Thoracic aorta (tissue), 2 donors: Measurements from ENCODE around the gene ACADS. TPM values are rescaled to one million over a fixed set of nuclear protein-coding genes. Genes with fewer than 3 reads are reported as not detected.

Experiments used
- ATAC-seq: fragments of 150-250 bp; one replicate; pipeline ENCODE4 v1.8.0; 2017; ENCODE audit warnings: low read depth; ENCODE audit not compliant: insufficient number of reproducible peaks, low FRiP score
- DNase-seq: peaks from one replicate; pipeline ENCODE4 v3.0.0-alpha.2; 2020; ENCODE audit warnings: low spot score
- H3K27ac ChIP-seq, 2 donors: fragments of 200-600 bp; sonication (generic); 1 replicate in 1 of 2; 2 replicates in 1 of 2; pipeline ENCODE4 v1.5.1; 2016; ENCODE audit warnings: mild to moderate bottlenecking in 2 of 2, moderate library complexity in 2 of 2
- H3K27me3 ChIP-seq: fragments of 200-600 bp; sonication (generic); replicated peaks from 2 replicates; pipeline ENCODE4 v1.6.0; 2016; ENCODE audit warnings: mild to moderate bottlenecking; ENCODE audit not compliant: insufficient read depth
- H3K36me3 ChIP-seq: fragments of 200-600 bp; sonication (generic); one replicate; pipeline ENCODE4 v1.5.1; 2016
- H3K4me1 ChIP-seq, 2 donors: fragments of 200-600 bp; sonication (generic); 1 replicate in 1 of 2; 2 replicates in 1 of 2; pipeline versions ENCODE4 v1.5.1 to v1.6.0; 2016; ENCODE audit warnings: low read depth in 2 of 2, mild to moderate bottlenecking in 1 of 2; ENCODE audit not compliant: control insufficient read depth in 1 of 2
- H3K4me3 ChIP-seq: fragments of 200-600 bp; sonication (generic); 2 replicates; pipeline ENCODE4 v1.5.1; 2016; ENCODE audit warnings: mild to moderate bottlenecking
- H3K9me3 ChIP-seq: fragments of 200-600 bp; sonication (generic); 2 replicates; pipeline ENCODE4 v1.5.1; 2016
- total RNA-seq, 2 donors: library from RNA; depleted of rRNA; stranded (reverse); fragments of >200 nt; gene quantifications; one replicate each; pipeline versions ENCODE4 v1.1.0 to v1.2.3, GENCODE V29; 2016
- TF ChIP-seq, protein P1 (sequence below): fragments of 200-600 bp; sonication (generic); IDR thresholded peaks from one replicate; pipeline ENCODE4 v1.5.1; 2019; ENCODE audit warnings: antibody characterized with exemption

The ACADS gene
- total RNA-seq, 2 donors from 2014 or later = 18.3 to 19.6 TPM

DNA sequence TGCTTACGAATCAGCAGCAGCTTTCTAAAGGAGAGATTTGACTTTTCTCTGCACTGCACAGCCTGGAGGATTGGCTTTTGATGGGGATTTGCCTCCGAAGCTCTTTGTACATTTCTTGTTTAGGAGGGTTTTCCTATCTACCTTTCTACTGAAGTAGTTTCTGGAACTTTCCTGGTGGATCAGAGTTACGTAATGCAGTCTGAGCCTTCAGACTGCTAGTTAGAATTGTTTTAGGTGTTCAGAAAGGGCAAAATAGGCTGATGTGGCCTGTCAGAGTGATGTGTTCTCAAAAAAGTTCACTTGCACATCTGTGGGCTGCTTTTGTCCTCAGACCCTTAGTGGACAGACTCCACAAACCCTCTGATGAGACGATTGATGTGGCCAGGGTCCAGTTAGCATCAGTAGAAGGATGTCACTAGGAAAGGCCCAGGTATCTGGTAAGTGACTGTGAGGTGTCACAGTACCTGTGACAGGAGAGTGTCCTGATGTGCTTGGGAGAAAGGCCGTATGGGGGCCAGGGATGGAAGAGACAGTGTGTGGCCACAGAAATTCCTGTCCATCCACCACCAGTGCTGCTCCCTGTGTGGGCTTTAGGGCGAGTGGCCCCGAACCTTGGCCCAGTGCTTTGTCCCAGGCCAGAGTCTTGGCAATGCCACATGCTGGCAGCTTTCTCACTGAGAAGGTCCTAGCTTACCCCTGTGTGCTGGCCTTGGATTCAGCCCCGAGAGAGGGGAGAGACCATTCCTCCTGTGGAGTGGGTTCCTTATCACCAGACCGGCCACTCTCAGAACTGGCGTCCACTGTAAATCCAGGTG is 4.4 kb upstream of the ACADS start:
- no peak for ATAC-seq
- DNase-seq = no peak
- Histone ChIP-seq H3K27me3 (no peaks in the 10 kb centered on the region), H3K36me3 (peaks cover 45% of the 10 kb centered on the region), H3K9me3 (no peaks in the 10 kb centered on the region), H3K4me1 (peaks cover 9 to 11% of the 10 kb centered on the region in 2 donors), H3K4me3 (no peak overlapping the region), H3K27ac (no peak overlapping the region)
- TF ChIP-seq, protein P1, sequence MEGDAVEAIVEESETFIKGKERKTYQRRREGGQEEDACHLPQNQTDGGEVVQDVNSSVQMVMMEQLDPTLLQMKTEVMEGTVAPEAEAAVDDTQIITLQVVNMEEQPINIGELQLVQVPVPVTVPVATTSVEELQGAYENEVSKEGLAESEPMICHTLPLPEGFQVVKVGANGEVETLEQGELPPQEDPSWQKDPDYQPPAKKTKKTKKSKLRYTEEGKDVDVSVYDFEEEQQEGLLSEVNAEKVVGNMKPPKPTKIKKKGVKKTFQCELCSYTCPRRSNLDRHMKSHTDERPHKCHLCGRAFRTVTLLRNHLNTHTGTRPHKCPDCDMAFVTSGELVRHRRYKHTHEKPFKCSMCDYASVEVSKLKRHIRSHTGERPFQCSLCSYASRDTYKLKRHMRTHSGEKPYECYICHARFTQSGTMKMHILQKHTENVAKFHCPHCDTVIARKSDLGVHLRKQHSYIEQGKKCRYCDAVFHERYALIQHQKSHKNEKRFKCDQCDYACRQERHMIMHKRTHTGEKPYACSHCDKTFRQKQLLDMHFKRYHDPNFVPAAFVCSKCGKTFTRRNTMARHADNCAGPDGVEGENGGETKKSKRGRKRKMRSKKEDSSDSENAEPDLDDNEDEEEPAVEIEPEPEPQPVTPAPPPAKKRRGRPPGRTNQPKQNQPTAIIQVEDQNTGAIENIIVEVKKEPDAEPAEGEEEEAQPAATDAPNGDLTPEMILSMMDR = no peak

DNA sequence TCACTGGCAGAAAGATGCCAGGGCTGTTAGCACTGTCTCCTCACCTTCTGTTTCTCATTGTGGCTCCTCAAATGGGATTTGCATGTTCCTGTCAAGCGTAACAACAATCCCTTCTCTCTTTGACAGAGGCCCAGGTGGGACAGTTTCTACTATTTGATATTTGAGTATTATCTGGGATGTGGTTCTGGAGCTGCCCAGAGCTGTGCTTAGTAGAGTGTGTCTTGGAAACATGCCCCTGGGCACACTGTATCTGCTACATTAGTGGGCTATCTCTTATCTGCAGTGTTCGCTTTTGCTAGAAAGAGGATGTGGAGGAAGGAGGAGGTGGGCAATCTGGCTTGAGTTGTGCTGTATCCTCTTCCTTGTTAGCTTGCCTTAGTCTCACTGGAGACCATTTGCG is 3.8 kb upstream of the ACADS start:
- Histone ChIP-seq H3K36me3 (peaks cover 39% of the 10 kb centered on the region), H3K4me1 (peaks cover 10 to 17% of the 10 kb centered on the region in 2 donors), H3K27ac (no peak overlapping the region), H3K4me3 (no peak overlapping the region), H3K27me3 (no peaks in the 10 kb centered on the region), H3K9me3 (no peaks in the 10 kb centered on the region)
- DNase-seq (no peak), ATAC-seq (no peak)
- TF ChIP-seq, protein P1 = no peak

DNA sequence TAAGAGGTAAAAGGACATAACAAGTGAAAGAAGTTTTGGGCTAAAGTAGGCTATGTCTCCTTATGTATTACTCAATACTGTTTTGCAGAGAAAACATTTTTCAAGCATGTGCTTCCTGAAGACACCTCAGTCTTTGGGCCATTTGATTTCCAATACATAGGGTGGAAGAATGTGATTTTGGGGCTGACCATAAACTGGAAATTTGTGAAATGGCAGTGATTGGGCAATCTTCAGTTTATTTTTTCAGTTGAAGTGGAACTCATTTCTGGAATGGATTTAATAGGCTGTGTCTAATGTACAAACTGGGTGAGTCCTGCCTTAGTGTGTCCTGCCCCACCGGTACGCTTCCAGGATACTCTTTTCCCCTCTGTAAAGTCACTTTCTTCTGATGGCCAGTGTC is 2.8 kb upstream of the ACADS start:
- H3K27me3 ChIP-seq = no peaks in the 10 kb centered on the region
- peaks cover 32% of the 10 kb centered on the region for H3K36me3 ChIP-seq
- H3K27ac ChIP-seq = no peak overlapping the region
- DNase-seq = no peak
- H3K4me3 ChIP-seq = no peak overlapping the region
- peaks cover 10 to 17% of the 10 kb centered on the region in 2 donors for H3K4me1 ChIP-seq
- no peak for ATAC-seq
- TF ChIP-seq, protein P1 = no peak
- H3K9me3 ChIP-seq = no peaks in the 10 kb centered on the region

DNA sequence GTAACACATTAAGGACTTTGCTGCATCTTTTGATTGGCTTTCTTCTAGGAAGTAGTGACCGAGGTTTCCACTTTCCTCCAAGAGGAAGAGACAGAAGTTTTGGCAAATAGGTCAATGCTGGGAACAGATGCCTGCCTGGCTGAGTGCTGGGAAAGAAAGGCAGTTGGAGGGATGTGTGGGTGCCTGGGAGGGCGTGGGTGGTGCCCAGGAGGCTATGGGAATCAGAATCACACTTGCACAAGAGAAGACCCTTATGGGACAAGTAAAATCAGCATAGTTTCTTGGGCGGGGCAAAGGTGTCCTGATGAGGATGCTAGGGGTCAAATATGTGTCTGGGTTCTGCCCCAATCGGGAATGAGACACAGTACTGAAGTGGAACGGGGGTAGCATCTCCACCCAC is 906 bp upstream of the ACADS start:
- Histone ChIP-seq H3K27me3 (no peaks in the 10 kb centered on the region), H3K27ac (no peak overlapping the region), H3K36me3 (peaks cover 20% of the 10 kb centered on the region), H3K4me3 (no peak overlapping the region), H3K9me3 (no peaks in the 10 kb centered on the region), H3K4me1 (peaks cover 10 to 17% of the 10 kb centered on the region in 2 donors)
- no peak for DNase-seq
- no peak for ATAC-seq
- TF ChIP-seq, protein P1 = no peak

DNA sequence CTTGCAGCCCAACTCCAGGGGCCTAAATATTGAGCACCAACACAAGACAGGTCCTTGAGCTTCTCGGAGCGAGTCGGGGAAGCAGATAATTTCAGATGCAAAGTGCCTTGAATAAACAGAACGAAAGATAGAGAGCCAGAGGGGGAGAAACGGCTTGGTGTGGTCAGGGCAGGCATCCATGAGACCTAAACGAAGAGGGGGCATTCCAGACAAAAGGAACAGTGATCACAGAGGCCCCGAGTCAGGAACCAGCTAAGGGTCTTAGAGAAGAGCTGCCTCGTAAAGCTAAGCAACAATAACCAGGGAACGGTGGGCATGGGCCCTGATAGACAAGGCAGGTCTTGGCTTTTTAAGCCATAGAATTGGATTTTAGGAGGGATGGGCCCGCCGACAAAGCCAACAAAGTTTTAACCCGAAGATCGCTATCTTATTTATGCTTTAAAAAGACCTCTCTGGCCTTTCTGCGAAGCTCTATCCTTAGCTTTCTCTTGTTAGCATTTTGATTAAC is 421 bp upstream of the ACADS start:
- Histone ChIP-seq H3K36me3 (peaks cover 15% of the 10 kb centered on the region), H3K9me3 (no peaks in the 10 kb centered on the region), H3K27me3 (no peaks in the 10 kb centered on the region), H3K27ac (peak overlapping the region in 1 of 2 donors; percentile 41), H3K4me3 (peak overlapping the region; percentile 85), H3K4me1 (peaks cover 10 to 17% of the 10 kb centered on the region in 2 donors)
- ATAC-seq (no peak), DNase-seq (no peak)
- TF ChIP-seq, protein P1 = no peak
